IMR-90 (cell line): ENCODE data around the gene BLOC1S5. TPM values are rescaled to one million over a fixed set of nuclear protein-coding genes. Genes with fewer than 3 reads are reported as not detected.

Experiments used
- ATAC-seq: fragments of 200-7000 bp; cut with Tn5 transposase; 2 replicates; pipeline ENCODE4 v1.9.1; 2020; ENCODE audit warnings: low read depth, mild to moderate bottlenecking, moderate library complexity
- BruUV-seq: library from RNA; stranded (reverse); fragments of 400-500 nt; replicated peaks from 2 replicates; lab custom pipeline; 2021; lab: Mats Ljungman, UMichigan
- CTCF ChIA-PET: fragments of 300-600 bp; formaldehyde crosslinking; extraction: SDS; loops from one replicate; lab custom pipeline; 2021; ENCODE audit warnings: antibody characterized with exemption; lab: Yijun Ruan, JAX
- POLR2A ChIA-PET: fragments of 300-600 bp; sonication (Branson Sonifier 250); formaldehyde crosslinking; loops from one replicate; lab custom pipeline; 2022; ENCODE audit warnings: antibody characterized with exemption; ENCODE audit not compliant: unreplicated experiment; lab: Charles Lee
- DNase-seq: peaks from one replicate; pipeline ENCODE4 v3.0.0; 2013
- H2AFZ ChIP-seq: replicated peaks from 2 replicates; pipeline ENCODE3; 2013; ENCODE audit warnings: low read length, mild to moderate bottlenecking; ENCODE audit not compliant: poor library complexity
- H2AK5ac ChIP-seq: 2 replicates; pipeline ENCODE4 v1.6.1; 2013; ENCODE audit warnings: low read depth, low read length, inconsistent platforms
- H2AK9ac ChIP-seq: replicated peaks from 2 replicates; pipeline ENCODE3; 2013; ENCODE audit warnings: mild to moderate bottlenecking, low read depth, low read length, moderate library complexity; ENCODE audit not compliant: poor library complexity
- H2BK120ac ChIP-seq: 2 replicates; pipeline ENCODE4 v1.6.1; 2013; ENCODE audit warnings: low read depth, low read length, inconsistent platforms
- H2BK15ac ChIP-seq: 3 replicates; pipeline ENCODE4 v1.6.1; 2013; ENCODE audit warnings: low read depth, low read length, inconsistent platforms
- H2BK20ac ChIP-seq: 2 replicates; pipeline ENCODE4 v1.6.1; 2013; ENCODE audit warnings: low read depth, mild to moderate bottlenecking, inconsistent platforms, low read length, moderate library complexity
- H2BK5ac ChIP-seq: 2 replicates; pipeline ENCODE4 v1.6.1; 2013; ENCODE audit warnings: mild to moderate bottlenecking, low read depth, low read length, inconsistent platforms; ENCODE audit not compliant: poor library complexity, severe bottlenecking
- H3K14ac ChIP-seq: replicated peaks from 2 replicates; pipeline ENCODE4 v1.6.1; 2013; ENCODE audit warnings: low read depth, low read length, inconsistent platforms
- H3K18ac ChIP-seq: 2 replicates; pipeline ENCODE4 v1.6.1; 2013; ENCODE audit warnings: low read depth, low read length, control low read depth
- H3K23ac ChIP-seq: 2 replicates; pipeline ENCODE4 v1.6.1; 2013; ENCODE audit warnings: low read depth, low read length, inconsistent platforms
- H3K27ac ChIP-seq: 2 replicates; pipeline ENCODE4 v1.5.1; 2013; ENCODE audit warnings: mild to moderate bottlenecking, control low read depth, low read length; ENCODE audit not compliant: insufficient read depth
- H3K27me3 ChIP-seq: 2 replicates; pipeline ENCODE4 v1.6.1; 2013; ENCODE audit warnings: low read length; ENCODE audit not compliant: control insufficient read depth, insufficient read depth
- H3K36me3 ChIP-seq: 2 replicates; pipeline ENCODE4 v1.6.1; 2013; ENCODE audit warnings: low read length, mixed read lengths; ENCODE audit not compliant: control insufficient read depth, insufficient read depth
- H3K4ac ChIP-seq: 2 replicates; pipeline ENCODE4 v1.6.1; 2013; ENCODE audit warnings: low read depth, low read length, inconsistent platforms
- H3K4me1 ChIP-seq: 2 replicates; pipeline ENCODE4 v1.6.1; 2013; ENCODE audit warnings: low read length, mixed read lengths; ENCODE audit not compliant: control insufficient read depth, insufficient read depth
- H3K4me2 ChIP-seq: 2 replicates; pipeline ENCODE4 v1.6.1; 2013; ENCODE audit warnings: low read depth, mild to moderate bottlenecking, control low read depth, low read length, moderate library complexity
- H3K4me3 ChIP-seq: 2 replicates; pipeline ENCODE4 v1.5.1; 2013; ENCODE audit warnings: low read depth, mild to moderate bottlenecking, control low read depth, low read length, moderate library complexity; ENCODE audit not compliant: insufficient read depth
- H3K56ac ChIP-seq: 2 replicates; pipeline ENCODE4 v1.6.1; 2013; ENCODE audit warnings: low read length, inconsistent platforms; ENCODE audit not compliant: insufficient read depth; ENCODE audit errors: extremely low read depth
- H3K79me1 ChIP-seq, 2 experiments: 2 replicates each; pipeline ENCODE4 v1.6.1; 2013; ENCODE audit warnings: low read length in 2 of 2, inconsistent platforms in 1 of 2, low read depth in 1 of 2
- H3K9ac ChIP-seq: 2 replicates; pipeline ENCODE4 v1.6.1; 2013; ENCODE audit warnings: low read depth, low read length, control low read depth
- H3K9me1 ChIP-seq: 2 replicates; pipeline ENCODE4 v1.6.1; 2013; ENCODE audit warnings: low read length, inconsistent platforms; ENCODE audit not compliant: insufficient read depth
- H3K9me3 ChIP-seq: 2 replicates; pipeline ENCODE4 v1.6.1; 2013; ENCODE audit warnings: low read length; ENCODE audit not compliant: control insufficient read depth, insufficient read depth
- H4K20me1 ChIP-seq: 2 replicates; pipeline ENCODE4 v1.6.1; 2013; ENCODE audit warnings: low read length, inconsistent platforms; ENCODE audit not compliant: insufficient read depth
- H4K5ac ChIP-seq: 2 replicates; pipeline ENCODE4 v1.6.1; 2013; ENCODE audit warnings: mild to moderate bottlenecking, low read depth, low read length, control low read depth
- H4K8ac ChIP-seq, 2 experiments: 2 replicates each; pipeline ENCODE4 v1.6.1; 2013; ENCODE audit warnings: low read depth in 2 of 2, low read length in 2 of 2, control low read depth in 1 of 2, inconsistent platforms in 1 of 2
- H4K91ac ChIP-seq: 2 replicates; pipeline ENCODE4 v1.6.1; 2013; ENCODE audit warnings: low read depth, low read length, inconsistent platforms; ENCODE audit not compliant: insufficient read depth
- BHLHE40 ChIP-seq: fragments of 150-350 bp; IDR thresholded peaks from 2 replicates; pipeline ENCODE4 v1.6.1; 2016; ENCODE audit warnings: mild to moderate bottlenecking, low read depth, low read length
- CEBPB ChIP-seq: IDR thresholded peaks from 2 replicates; pipeline ENCODE4 v1.6.1; 2012; ENCODE audit warnings: low read depth, low read length, improper control_type of control experiment
- CHD1 ChIP-seq: IDR thresholded peaks from 2 replicates; pipeline ENCODE4 v1.6.1; 2012; ENCODE audit warnings: low read depth, low read length, improper control_type of control experiment
- CTCF ChIP-seq: conservative IDR thresholded peaks from 2 replicates; pipeline ENCODE4 v1.5.1; 2012; ENCODE audit warnings: mild to moderate bottlenecking, low read depth, low read length, improper control_type of control experiment
- FOS ChIP-seq: fragments of 150-350 bp; IDR thresholded peaks from 2 replicates; pipeline ENCODE4 v1.6.1; 2016; ENCODE audit warnings: low read depth, low read length
- MAFK ChIP-seq: IDR thresholded peaks from 2 replicates; pipeline ENCODE4 v1.6.1; 2012; ENCODE audit warnings: low read depth, low read length, improper control_type of control experiment
- MAZ ChIP-seq: IDR thresholded peaks from 2 replicates; pipeline ENCODE4 v1.6.1; 2012; ENCODE audit warnings: low read depth, mild to moderate bottlenecking, low read length, improper control_type of control experiment, moderate library complexity, borderline replicate concordance
- MXI1 ChIP-seq: IDR thresholded peaks from 2 replicates; pipeline ENCODE4 v1.6.1; 2012; ENCODE audit warnings: low read depth, mild to moderate bottlenecking, low read length, moderate library complexity, borderline replicate concordance
- NFE2L2 ChIP-seq: fragments of 150-350 bp; IDR thresholded peaks from 2 replicates; pipeline ENCODE4 v1.6.1; 2016; ENCODE audit warnings: low read depth, mild to moderate bottlenecking, low read length
- POLR2A ChIP-seq: IDR thresholded peaks from 2 replicates; pipeline ENCODE4 v1.6.1; 2012; ENCODE audit warnings: mild to moderate bottlenecking, low read depth, low read length
- RAD21 ChIP-seq: IDR thresholded peaks from 2 replicates; pipeline ENCODE4 v1.6.1; 2012; ENCODE audit warnings: low read length, improper control_type of control experiment
- RCOR1 ChIP-seq: IDR thresholded peaks from 2 replicates; pipeline ENCODE4 v1.6.1; 2012; ENCODE audit warnings: mild to moderate bottlenecking, low read length, improper control_type of control experiment; ENCODE audit not compliant: insufficient replicate concordance
- RFX5 ChIP-seq: IDR thresholded peaks from 2 replicates; pipeline ENCODE4 v1.8.0; 2012; ENCODE audit warnings: low read depth, mild to moderate bottlenecking, low read length, moderate library complexity
- SMC3 ChIP-seq: fragments of 150-350 bp; IDR thresholded peaks from 2 replicates; pipeline ENCODE4 v1.6.1; 2016; ENCODE audit warnings: low read depth, mild to moderate bottlenecking, antibody characterized with exemption, low read length, moderate library complexity
- USF2 ChIP-seq: fragments of 150-350 bp; IDR thresholded peaks from 2 replicates; pipeline ENCODE4 v1.6.1; 2017; ENCODE audit warnings: mild to moderate bottlenecking, antibody characterized with exemption, low read length, low read depth
- WGBS, 2 experiments: methylation state at CpG; one replicate each; pipeline versions ENCODE4 v1.1.5 to v1.1.7; 2013; ENCODE audit warnings: missing lambda C conversion rate in 2 of 2; ENCODE audit not compliant: insufficient read length in 1 of 2; ENCODE audit errors: extremely low coverage in 2 of 2; 5-methylcytosine and 5-hydroxymethylcytosine counted together
- dilution Hi-C: fragments of 300-500 bp; cut with HindIII; formaldehyde crosslinking; loops from one replicate; pipeline ENCODE4 v1.14.3; 2018; ENCODE audit warnings: low sequenced_read_pairs; ENCODE audit not compliant: unreplicated experiment
- in situ Hi-C: fragments of 300-500 bp; cut with MboI; formaldehyde crosslinking; loops from 3 replicates; pipeline ENCODE4 v1.14.3; 2019; ENCODE audit warnings: low sequenced_read_pairs, inconsistent platforms, mixed read lengths
- intact Hi-C: fragments of 100-400 bp; cut with micrococcal nuclease; formaldehyde crosslinking; loops from 2 replicates; pipeline ENCODE4 v1.10.0; 2022
- polyA plus RNA-seq, 3 experiments: library from polyadenylated mRNA; depleted of rRNA; stranded (reverse); fragments of >200 nt; gene quantifications; 2 replicates each; pipeline ENCODE4 v1.2.3, GENCODE V29; 2012; ENCODE audit warnings: low replicate concordance in 1 of 3
- total RNA-seq: library from RNA; depleted of rRNA; stranded (reverse); fragments of >200 nt; gene quantifications from 2 replicates; pipeline ENCODE4 v1.2.3, GENCODE V29; 2012
- TF ChIP-seq, protein P1 (sequence below): fragments of 150-350 bp; IDR thresholded peaks from 2 replicates; pipeline ENCODE4 v1.6.1; 2016; ENCODE audit warnings: low read depth, mild to moderate bottlenecking, low read length, moderate library complexity, borderline replicate concordance

The BLOC1S5 gene
- total and polyA plus RNA-seq, 2 of the 4 experiments (the other 2 are of a cell fraction): 4.8 to 17.2 TPM

GRCh38 chr6:8069151-8069550 is 5.0 kb upstream of the BLOC1S5 start:
- no peak overlapping the region for H3K4me3 ChIP-seq
- H3K18ac ChIP-seq: no peak overlapping the region
- ChIA-PET CTCF (no interaction called here), POLR2A (no interaction called here)
- no peak overlapping the region for H2AFZ ChIP-seq
- H4K91ac ChIP-seq: no peak overlapping the region
- no CpG with 5 or more reads among the region's 4 CpGs for WGBS, 2 experiments
- no peak overlapping the region for H2BK120ac ChIP-seq
- no TSS peak for BruUV-seq
- ATAC-seq (no peak), DNase-seq (no peak)
- H4K5ac ChIP-seq: no peak overlapping the region
- peaks cover 0 to under 1% of the 10 kb centered on the region in 2 experiments; a peak in 1 of 4 replicates for H3K79me1 ChIP-seq
- H2AK9ac ChIP-seq: no peak overlapping the region
- H3K27ac ChIP-seq: no peak overlapping the region
- no peaks in the 10 kb centered on the region for H3K4me1 ChIP-seq
- no peak for TF ChIP-seq POLR2A
- no peak for TF ChIP-seq RAD21
- TF ChIP-seq MAZ: no peak
- TF ChIP-seq RCOR1: no peak
- no peak for TF ChIP-seq SMC3
- TF ChIP-seq BHLHE40: no peak
- no peak for TF ChIP-seq CHD1
- TF ChIP-seq RFX5: no peak
- TF ChIP-seq MXI1: no peak
- no peak for TF ChIP-seq MAFK
- no peak for TF ChIP-seq NFE2L2
- TF ChIP-seq CTCF: no peak
- no peak for TF ChIP-seq USF2
- TF ChIP-seq FOS: no peak
- no peak for TF ChIP-seq CEBPB
- TF ChIP-seq, protein P1, sequence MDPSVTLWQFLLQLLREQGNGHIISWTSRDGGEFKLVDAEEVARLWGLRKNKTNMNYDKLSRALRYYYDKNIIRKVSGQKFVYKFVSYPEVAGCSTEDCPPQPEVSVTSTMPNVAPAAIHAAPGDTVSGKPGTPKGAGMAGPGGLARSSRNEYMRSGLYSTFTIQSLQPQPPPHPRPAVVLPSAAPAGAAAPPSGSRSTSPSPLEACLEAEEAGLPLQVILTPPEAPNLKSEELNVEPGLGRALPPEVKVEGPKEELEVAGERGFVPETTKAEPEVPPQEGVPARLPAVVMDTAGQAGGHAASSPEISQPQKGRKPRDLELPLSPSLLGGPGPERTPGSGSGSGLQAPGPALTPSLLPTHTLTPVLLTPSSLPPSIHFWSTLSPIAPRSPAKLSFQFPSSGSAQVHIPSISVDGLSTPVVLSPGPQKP: no peak
- no peak overlapping the region for H3K9ac ChIP-seq
- H4K20me1 ChIP-seq: no peaks in the 10 kb centered on the region
- no peak overlapping the region for H3K56ac ChIP-seq
- no peak overlapping the region for H2BK20ac ChIP-seq
- dilution Hi-C loops: no loop called here
- H3K9me1 ChIP-seq: no peaks in the 10 kb centered on the region; the same call in 1 of the 2 replicates
- intact Hi-C loops: no loop called here
- H3K14ac ChIP-seq: no peak overlapping the region
- no peak overlapping the region for H3K4ac ChIP-seq
- no peak overlapping the region for H2BK15ac ChIP-seq
- no peaks in the 10 kb centered on the region for H3K27me3 ChIP-seq
- H2BK5ac ChIP-seq: no peak overlapping the region
- in situ Hi-C loops: loop anchor here (25.0 kb wide), 1 partner anchor 782 kb away; no protein-coding TSS in a partner anchor
- no peak overlapping the region for H3K23ac ChIP-seq
- no peak overlapping the region for H4K8ac ChIP-seq
- no peak overlapping the region for H3K4me2 ChIP-seq
- H2AK5ac ChIP-seq: no peak overlapping the region
- H3K9me3 ChIP-seq: no peaks in the 10 kb centered on the region
- no peaks in the 10 kb centered on the region for H3K36me3 ChIP-seq
